DOHH2 (cell line): ENCODE results near the gene KDM6A.

Source experiments
- H3F3A ChIP-seq: fragments of 200-600 bp; sonication (generic), shearing (Covaris generic); 2 replicates; pipeline ENCODE4 v1.6.0; 2016; ENCODE audit warnings: antibody characterized with exemption, mild to moderate bottlenecking; ENCODE audit not compliant: control insufficient read depth, insufficient read depth
- H3K27ac ChIP-seq: fragments of 200-600 bp; sonication (generic); 2 replicates; pipeline ENCODE4 v1.5.1; 2014; ENCODE audit warnings: low read depth, mild to moderate bottlenecking, low read length, moderate library complexity
- H3K27me3 ChIP-seq: fragments of 200-600 bp; sonication (generic); 2 replicates; pipeline ENCODE4 v1.6.1; 2014; ENCODE audit warnings: mild to moderate bottlenecking, low read length, mixed read lengths; ENCODE audit not compliant: control insufficient read depth
- H3K36me3 ChIP-seq: fragments of 200-600 bp; sonication (generic); 2 replicates; pipeline ENCODE4 v1.6.1; 2014; ENCODE audit warnings: mild to moderate bottlenecking, low read length, moderate library complexity, mixed read lengths; ENCODE audit not compliant: control insufficient read depth
- H3K4me1 ChIP-seq: fragments of 200-600 bp; sonication (generic); 2 replicates; pipeline ENCODE4 v1.6.1; 2014; ENCODE audit warnings: mild to moderate bottlenecking, low read length, mixed read lengths; ENCODE audit not compliant: control insufficient read depth
- H3K4me2 ChIP-seq: fragments of 200-600 bp; sonication (generic); 2 replicates; pipeline ENCODE4 v1.6.0; 2014; ENCODE audit warnings: mild to moderate bottlenecking, low read length, moderate library complexity
- H3K4me3 ChIP-seq: fragments of 200-600 bp; sonication (generic); 2 replicates; pipeline ENCODE4 v1.5.1; 2014; ENCODE audit warnings: mild to moderate bottlenecking, low read length, mixed read lengths
- H3K79me2 ChIP-seq: fragments of 200-600 bp; sonication (generic); 2 replicates; pipeline ENCODE4 v1.6.1; 2014; ENCODE audit warnings: mild to moderate bottlenecking, low read length, mixed read lengths; ENCODE audit not compliant: control insufficient read depth
- H3K9me2 ChIP-seq: fragments of 200-600 bp; sonication (generic); replicated peaks from 2 replicates; pipeline ENCODE4 v1.6.1; 2014; ENCODE audit warnings: mild to moderate bottlenecking, low read length, mixed read lengths; ENCODE audit not compliant: control insufficient read depth
- H3K9me3 ChIP-seq: fragments of 200-600 bp; sonication (generic); 2 replicates; pipeline ENCODE4 v1.6.1; 2014; ENCODE audit warnings: antibody characterized with exemption, low read length, mixed read lengths; ENCODE audit not compliant: control insufficient read depth, insufficient read depth
- H4K20me1 ChIP-seq: fragments of 200-600 bp; sonication (generic); 2 replicates; pipeline ENCODE4 v1.6.0; 2014; ENCODE audit warnings: low read depth, mild to moderate bottlenecking, antibody characterized with exemption, low read length, moderate library complexity; ENCODE audit not compliant: control insufficient read depth, insufficient read depth
- EZH2phosphoT487 ChIP-seq: fragments of 200-600 bp; sonication (generic); IDR thresholded peaks from 2 replicates; pipeline ENCODE4 v1.6.1; 2017; ENCODE audit warnings: borderline replicate concordance, mild to moderate bottlenecking, antibody characterized with exemption, low read length, moderate library complexity, mixed read lengths
- TF ChIP-seq, protein P1 (sequence below): fragments of 200-600 bp; sonication (generic); IDR thresholded peaks from one replicate; pipeline ENCODE4 v1.5.1; 2014; ENCODE audit warnings: antibody characterized with exemption, mild to moderate bottlenecking, low read depth, low read length; ENCODE audit not compliant: poor library complexity, severe bottlenecking

The KDM6A gene

GRCh38 chrX:44918722-44919121, 45.7 kb downstream of the KDM6A start:
- Histone ChIP-seq H3K4me1 (peaks cover 32% of the 10 kb centered on the region), H3F3A (no peaks in the 10 kb centered on the region), H3K27me3 (no peaks in the 10 kb centered on the region), H3K4me3 (no peak overlapping the region; the same call in 1 of the 2 replicates), H3K36me3 (no peaks in the 10 kb centered on the region), H3K9me3 (no peaks in the 10 kb centered on the region), H4K20me1 (peaks cover 3% of the 10 kb centered on the region; the same call in 1 of the 2 replicates), H3K9me2 (no peaks in the 10 kb centered on the region), H3K79me2 (peaks cover 95% of the 10 kb centered on the region), H3K4me2 (peak overlapping the region; percentile 34), H3K27ac (no peak overlapping the region)
- TF ChIP-seq, protein P1, sequence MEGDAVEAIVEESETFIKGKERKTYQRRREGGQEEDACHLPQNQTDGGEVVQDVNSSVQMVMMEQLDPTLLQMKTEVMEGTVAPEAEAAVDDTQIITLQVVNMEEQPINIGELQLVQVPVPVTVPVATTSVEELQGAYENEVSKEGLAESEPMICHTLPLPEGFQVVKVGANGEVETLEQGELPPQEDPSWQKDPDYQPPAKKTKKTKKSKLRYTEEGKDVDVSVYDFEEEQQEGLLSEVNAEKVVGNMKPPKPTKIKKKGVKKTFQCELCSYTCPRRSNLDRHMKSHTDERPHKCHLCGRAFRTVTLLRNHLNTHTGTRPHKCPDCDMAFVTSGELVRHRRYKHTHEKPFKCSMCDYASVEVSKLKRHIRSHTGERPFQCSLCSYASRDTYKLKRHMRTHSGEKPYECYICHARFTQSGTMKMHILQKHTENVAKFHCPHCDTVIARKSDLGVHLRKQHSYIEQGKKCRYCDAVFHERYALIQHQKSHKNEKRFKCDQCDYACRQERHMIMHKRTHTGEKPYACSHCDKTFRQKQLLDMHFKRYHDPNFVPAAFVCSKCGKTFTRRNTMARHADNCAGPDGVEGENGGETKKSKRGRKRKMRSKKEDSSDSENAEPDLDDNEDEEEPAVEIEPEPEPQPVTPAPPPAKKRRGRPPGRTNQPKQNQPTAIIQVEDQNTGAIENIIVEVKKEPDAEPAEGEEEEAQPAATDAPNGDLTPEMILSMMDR, result no peak
- no peak for TF ChIP-seq EZH2phosphoT487

DNA sequence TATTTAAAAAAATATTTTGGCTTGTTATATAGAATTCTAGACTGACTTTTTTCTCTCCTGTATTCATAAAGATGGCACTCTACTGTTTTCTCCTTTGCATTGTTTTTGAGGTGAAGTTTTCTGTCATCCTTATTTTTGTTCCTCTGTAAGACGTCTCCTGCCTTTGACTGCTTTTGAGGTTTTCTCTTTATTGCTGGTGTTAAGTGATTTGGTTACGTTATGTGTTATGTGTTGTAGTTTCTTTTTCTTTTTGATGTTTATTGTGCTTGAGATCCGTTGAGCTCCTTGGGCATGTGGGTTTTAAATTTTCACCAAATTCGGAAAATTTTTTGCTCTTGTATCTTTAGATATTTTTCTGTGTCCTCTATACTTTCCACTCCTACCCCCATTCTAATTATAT, 50.0 kb downstream of the KDM6A start:
- no peaks in the 10 kb centered on the region for H4K20me1 ChIP-seq
- H3K27me3 ChIP-seq, result no peaks in the 10 kb centered on the region

GRCh38 chrX:44927398-44927797, 54.4 kb downstream of the KDM6A start:
- no peaks in the 10 kb centered on the region for H3F3A ChIP-seq
- TF ChIP-seq, protein P1, result no peak
- no peak for TF ChIP-seq EZH2phosphoT487
- H3K79me2 ChIP-seq, result peaks cover 100% of the 10 kb centered on the region
- H3K27ac ChIP-seq, result no peak overlapping the region
- no peak overlapping the region for H3K4me3 ChIP-seq
- no peaks in the 10 kb centered on the region for H3K9me2 ChIP-seq
- H3K36me3 ChIP-seq, result no peaks in the 10 kb centered on the region
- no peaks in the 10 kb centered on the region for H3K9me3 ChIP-seq
- no peaks in the 10 kb centered on the region for H3K4me1 ChIP-seq
- no peaks in the 10 kb centered on the region for H3K27me3 ChIP-seq
- H4K20me1 ChIP-seq, result no peaks in the 10 kb centered on the region
- H3K4me2 ChIP-seq, result no peak overlapping the region

More for the DNA sequence above, 50.0 kb downstream of the KDM6A start:
- Histone ChIP-seq H3K9me3 (no peaks in the 10 kb centered on the region), H3K4me3 (no peak overlapping the region), H3K4me1 (peaks cover 21% of the 10 kb centered on the region), H3F3A (no peaks in the 10 kb centered on the region), H3K9me2 (no peaks in the 10 kb centered on the region), H3K36me3 (no peaks in the 10 kb centered on the region), H3K79me2 (peaks cover 96% of the 10 kb centered on the region), H3K27ac (no peak overlapping the region), H3K4me2 (no peak overlapping the region)
- TF ChIP-seq, protein P1, result no peak
- TF ChIP-seq EZH2phosphoT487, result no peak

GRCh38 chrX:44931441-44931973, 58.5 kb downstream of the KDM6A start:
- Histone ChIP-seq H3K27me3 (no peaks in the 10 kb centered on the region), H3K4me2 (no peak overlapping the region), H3K4me1 (no peaks in the 10 kb centered on the region), H3K4me3 (no peak overlapping the region), H3K9me2 (no peaks in the 10 kb centered on the region), H3K79me2 (peaks cover 98% of the 10 kb centered on the region), H3K27ac (no peak overlapping the region), H4K20me1 (no peaks in the 10 kb centered on the region), H3F3A (no peaks in the 10 kb centered on the region), H3K9me3 (no peaks in the 10 kb centered on the region), H3K36me3 (no peaks in the 10 kb centered on the region)
- TF ChIP-seq, protein P1, result no peak
- TF ChIP-seq EZH2phosphoT487, result no peak
